GM12878 (cell line): ENCODE results near the gene CKMT2.

Source experiments
- EP300 ChIP-seq, 2 experiments: fragments of 150-350 bp in 1 of 2; IDR thresholded peaks; 2 replicates each; pipeline ENCODE4 v1.6.1; 2011 to 2012; ENCODE audit warnings: low read depth in 2 of 2, low read length in 2 of 2, borderline replicate concordance in 1 of 2, improper control_type of control experiment in 1 of 2, inconsistent platforms in 1 of 2; ENCODE audit not compliant: control insufficient read depth in 1 of 2
- GATAD2B ChIP-seq: fragments of 450-650 bp; conservative IDR thresholded peaks from 2 replicates; pipeline ENCODE4 v1.6.1; 2017; ENCODE audit warnings: low read depth, mild to moderate bottlenecking, moderate library complexity
- JUND ChIP-seq: IDR thresholded peaks from 2 replicates; pipeline ENCODE4 v1.6.1; 2012; ENCODE audit warnings: low read depth, mild to moderate bottlenecking, low read length, improper control_type of control experiment, moderate library complexity
- TCF7 ChIP-seq: IDR thresholded peaks from 2 replicates; pipeline ENCODE4 v1.6.1; 2014; ENCODE audit warnings: antibody characterized with exemption, borderline replicate concordance
- TF ChIP-seq, protein P1 (sequence below), 3 experiments: IDR thresholded peaks in 2 of 3; conservative IDR thresholded peaks in 1 of 3; 2 replicates each; pipeline ENCODE4 v1.5.1; 2011; ENCODE audit warnings: low read depth in 3 of 3, low read length in 3 of 3, mild to moderate bottlenecking in 3 of 3, control low read depth in 2 of 3, moderate library complexity in 2 of 3, inconsistent platforms in 1 of 3, mixed read lengths in 1 of 3; ENCODE audit not compliant: control insufficient read depth in 2 of 3, insufficient read depth in 1 of 3; ENCODE audit errors: extremely low read depth in 1 of 3
- TF ChIP-seq, protein P2 (sequence below): IDR thresholded peaks from 2 replicates; pipeline ENCODE4 v1.6.1; 2012; ENCODE audit warnings: mild to moderate bottlenecking, low read depth, low read length
- TF ChIP-seq, protein P3 (sequence below): IDR thresholded peaks from 2 replicates; pipeline ENCODE4 v1.6.1; 2012; ENCODE audit warnings: low read depth, low read length, improper control_type of control experiment
- TF ChIP-seq, protein P4 (sequence below): fragments of 450-650 bp; IDR thresholded peaks from 2 replicates; pipeline ENCODE4 v1.6.1; 2014; ENCODE audit warnings: mild to moderate bottlenecking

DNA sequence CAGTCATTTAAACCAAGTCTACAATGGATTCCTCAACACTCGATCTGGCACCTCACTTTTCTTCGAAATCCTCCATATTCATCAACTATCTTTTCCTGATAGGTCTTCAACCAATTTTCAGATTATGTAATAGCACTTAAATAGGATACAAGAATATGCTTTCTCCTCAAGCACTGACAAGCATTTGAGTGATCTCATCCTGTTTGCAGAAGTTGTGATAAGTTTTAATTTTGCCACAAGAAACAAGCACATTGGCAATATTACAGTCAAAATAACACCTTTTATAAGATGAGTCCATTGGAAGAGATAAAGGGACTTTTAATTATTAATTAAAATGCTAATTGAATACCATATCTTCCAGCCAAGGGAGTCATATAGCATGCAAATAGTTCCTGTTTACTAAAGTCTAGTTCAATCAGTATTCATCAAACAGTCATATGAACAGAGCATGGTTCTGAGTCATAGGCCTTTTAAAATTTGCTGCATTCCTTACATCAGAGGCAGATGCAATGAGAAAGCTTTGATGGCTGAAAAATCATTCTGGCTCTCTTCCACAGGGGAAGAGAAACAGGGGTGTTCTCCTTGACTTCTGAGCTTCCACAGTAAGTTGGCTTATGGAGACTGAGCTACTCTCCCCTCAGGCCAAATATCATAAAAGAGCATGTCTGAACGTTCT lies 35.5 kb downstream of the CKMT2 start:
- TF ChIP-seq, protein P1, sequence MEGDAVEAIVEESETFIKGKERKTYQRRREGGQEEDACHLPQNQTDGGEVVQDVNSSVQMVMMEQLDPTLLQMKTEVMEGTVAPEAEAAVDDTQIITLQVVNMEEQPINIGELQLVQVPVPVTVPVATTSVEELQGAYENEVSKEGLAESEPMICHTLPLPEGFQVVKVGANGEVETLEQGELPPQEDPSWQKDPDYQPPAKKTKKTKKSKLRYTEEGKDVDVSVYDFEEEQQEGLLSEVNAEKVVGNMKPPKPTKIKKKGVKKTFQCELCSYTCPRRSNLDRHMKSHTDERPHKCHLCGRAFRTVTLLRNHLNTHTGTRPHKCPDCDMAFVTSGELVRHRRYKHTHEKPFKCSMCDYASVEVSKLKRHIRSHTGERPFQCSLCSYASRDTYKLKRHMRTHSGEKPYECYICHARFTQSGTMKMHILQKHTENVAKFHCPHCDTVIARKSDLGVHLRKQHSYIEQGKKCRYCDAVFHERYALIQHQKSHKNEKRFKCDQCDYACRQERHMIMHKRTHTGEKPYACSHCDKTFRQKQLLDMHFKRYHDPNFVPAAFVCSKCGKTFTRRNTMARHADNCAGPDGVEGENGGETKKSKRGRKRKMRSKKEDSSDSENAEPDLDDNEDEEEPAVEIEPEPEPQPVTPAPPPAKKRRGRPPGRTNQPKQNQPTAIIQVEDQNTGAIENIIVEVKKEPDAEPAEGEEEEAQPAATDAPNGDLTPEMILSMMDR (IDR thresholded peaks at IDR 0.05 in 2 of 3, conservative IDR thresholded peaks at IDR 0.05 in 1 of 3; ENCODE audit: control insufficient read depth in 2 of 3, extremely low read depth in 1 of 3, insufficient read depth in 1 of 3, low read depth in 3 of 3, low read length in 3 of 3), result no peak
- TF ChIP-seq JUND, result no peak
- TF ChIP-seq, protein P2, sequence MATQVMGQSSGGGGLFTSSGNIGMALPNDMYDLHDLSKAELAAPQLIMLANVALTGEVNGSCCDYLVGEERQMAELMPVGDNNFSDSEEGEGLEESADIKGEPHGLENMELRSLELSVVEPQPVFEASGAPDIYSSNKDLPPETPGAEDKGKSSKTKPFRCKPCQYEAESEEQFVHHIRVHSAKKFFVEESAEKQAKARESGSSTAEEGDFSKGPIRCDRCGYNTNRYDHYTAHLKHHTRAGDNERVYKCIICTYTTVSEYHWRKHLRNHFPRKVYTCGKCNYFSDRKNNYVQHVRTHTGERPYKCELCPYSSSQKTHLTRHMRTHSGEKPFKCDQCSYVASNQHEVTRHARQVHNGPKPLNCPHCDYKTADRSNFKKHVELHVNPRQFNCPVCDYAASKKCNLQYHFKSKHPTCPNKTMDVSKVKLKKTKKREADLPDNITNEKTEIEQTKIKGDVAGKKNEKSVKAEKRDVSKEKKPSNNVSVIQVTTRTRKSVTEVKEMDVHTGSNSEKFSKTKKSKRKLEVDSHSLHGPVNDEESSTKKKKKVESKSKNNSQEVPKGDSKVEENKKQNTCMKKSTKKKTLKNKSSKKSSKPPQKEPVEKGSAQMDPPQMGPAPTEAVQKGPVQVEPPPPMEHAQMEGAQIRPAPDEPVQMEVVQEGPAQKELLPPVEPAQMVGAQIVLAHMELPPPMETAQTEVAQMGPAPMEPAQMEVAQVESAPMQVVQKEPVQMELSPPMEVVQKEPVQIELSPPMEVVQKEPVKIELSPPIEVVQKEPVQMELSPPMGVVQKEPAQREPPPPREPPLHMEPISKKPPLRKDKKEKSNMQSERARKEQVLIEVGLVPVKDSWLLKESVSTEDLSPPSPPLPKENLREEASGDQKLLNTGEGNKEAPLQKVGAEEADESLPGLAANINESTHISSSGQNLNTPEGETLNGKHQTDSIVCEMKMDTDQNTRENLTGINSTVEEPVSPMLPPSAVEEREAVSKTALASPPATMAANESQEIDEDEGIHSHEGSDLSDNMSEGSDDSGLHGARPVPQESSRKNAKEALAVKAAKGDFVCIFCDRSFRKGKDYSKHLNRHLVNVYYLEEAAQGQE, result no peak
- TF ChIP-seq, protein P3, sequence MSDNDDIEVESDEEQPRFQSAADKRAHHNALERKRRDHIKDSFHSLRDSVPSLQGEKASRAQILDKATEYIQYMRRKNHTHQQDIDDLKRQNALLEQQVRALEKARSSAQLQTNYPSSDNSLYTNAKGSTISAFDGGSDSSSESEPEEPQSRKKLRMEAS, result no peak
- no peak for TF ChIP-seq EP300 (IDR thresholded peaks at IDR 0.05; ENCODE audit: borderline replicate concordance in 1 of 2, control insufficient read depth in 1 of 2, low read depth in 2 of 2, low read length in 2 of 2)
- TF ChIP-seq GATAD2B, result no peak
- no peak for TF ChIP-seq TCF7
- TF ChIP-seq, protein P4, sequence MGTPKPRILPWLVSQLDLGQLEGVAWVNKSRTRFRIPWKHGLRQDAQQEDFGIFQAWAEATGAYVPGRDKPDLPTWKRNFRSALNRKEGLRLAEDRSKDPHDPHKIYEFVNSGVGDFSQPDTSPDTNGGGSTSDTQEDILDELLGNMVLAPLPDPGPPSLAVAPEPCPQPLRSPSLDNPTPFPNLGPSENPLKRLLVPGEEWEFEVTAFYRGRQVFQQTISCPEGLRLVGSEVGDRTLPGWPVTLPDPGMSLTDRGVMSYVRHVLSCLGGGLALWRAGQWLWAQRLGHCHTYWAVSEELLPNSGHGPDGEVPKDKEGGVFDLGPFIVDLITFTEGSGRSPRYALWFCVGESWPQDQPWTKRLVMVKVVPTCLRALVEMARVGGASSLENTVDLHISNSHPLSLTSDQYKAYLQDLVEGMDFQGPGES, result no peak
